ENCODE results near the gene PMEPA1.

DNA sequence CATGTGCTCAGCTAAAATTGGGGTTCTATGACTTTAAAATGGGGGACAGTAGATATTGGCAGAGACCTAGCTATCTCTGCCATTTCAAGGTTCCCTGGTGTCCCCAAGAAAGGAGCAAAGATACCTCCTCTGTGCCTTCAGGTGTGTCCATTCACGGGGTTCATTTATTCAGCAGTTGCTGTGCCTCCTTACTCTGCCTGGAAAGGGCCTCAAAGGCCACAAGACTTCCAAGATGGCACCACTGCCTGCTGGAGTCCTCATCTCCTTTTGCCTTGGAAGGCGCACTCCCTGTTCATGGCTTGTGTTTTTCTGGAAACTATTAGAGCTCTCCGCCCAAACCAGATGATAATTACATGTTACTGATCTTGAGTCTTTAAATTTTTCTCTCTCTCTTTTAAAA, 85.7 kb downstream of the PMEPA1 start:
- TF ChIP-seq CTCF (IDR thresholded peaks at IDR 0.05 in 8 of 11, conservative IDR thresholded peaks at IDR 0.05 in 3 of 11) (no peak), POLR2AphosphoS5 (IDR thresholded peaks at IDR 0.05) (no peak)
